Stimulated activated CD4-positive, alpha-beta T cell treated with anti-CD3 and anti-CD28 coated beads, TNF-alpha, amount 100 ng/mL, for 1 hour (primary cell): ENCODE data around the gene CMSS1.

Experiments
- DNase-seq, 3 donors: peaks; one replicate each; pipeline ENCODE4 v3.0.0-alpha.2; 2020; ENCODE audit warnings: low read depth in 3 of 3, low spot score in 1 of 3

Gene CMSS1

GRCh38 chr3:100124201-100124761 is 306.6 kb downstream of the CMSS1 start:
- no peak for DNase-seq

GRCh38 chr3:100125161-100125938 is 307.7 kb downstream of the CMSS1 start:
- DNase-seq: no peak

- no peak for DNase-seq
Observed at GRCh38 chr3:100127792-100128191, 310.1 kb downstream of the CMSS1 start.

- DNase-seq: no peak
Observed at GRCh38 chr3:100128565-100128964, 310.9 kb downstream of the CMSS1 start.

GRCh38 chr3:100129941-100130340 is 312.3 kb downstream of the CMSS1 start:
- no peak for DNase-seq

GRCh38 chr3:100131241-100131640 is 313.6 kb downstream of the CMSS1 start:
- no peak for DNase-seq

GRCh38 chr3:100136921-100137320 is 319.3 kb downstream of the CMSS1 start:
- DNase-seq: no peak

GRCh38 chr3:100140976-100141375 is 323.3 kb downstream of the CMSS1 start:
- no peak for DNase-seq

- no peak for DNase-seq
Observed at GRCh38 chr3:100141586-100141985, 323.9 kb downstream of the CMSS1 start.

GRCh38 chr3:100144255-100144866 is 326.7 kb downstream of the CMSS1 start:
- no peak for DNase-seq

- DNase-seq: no peak
Observed at GRCh38 chr3:100149130-100149529, 331.5 kb downstream of the CMSS1 start.

GRCh38 chr3:100149713-100150415 is 332.2 kb downstream of the CMSS1 start:
- no peak for DNase-seq

GRCh38 chr3:100150473-100150872 is 332.8 kb downstream of the CMSS1 start:
- no peak for DNase-seq

GRCh38 chr3:100151024-100151707 is 333.5 kb downstream of the CMSS1 start:
- DNase-seq: no peak

GRCh38 chr3:100154171-100154570 is 336.5 kb downstream of the CMSS1 start:
- DNase-seq: no peak

GRCh38 chr3:100155128-100155527 is 337.5 kb downstream of the CMSS1 start:
- DNase-seq: no peak

- no peak for DNase-seq
Observed at GRCh38 chr3:100155590-100155989, 337.9 kb downstream of the CMSS1 start.

GRCh38 chr3:100157685-100158084 is 340.0 kb downstream of the CMSS1 start:
- no peak for DNase-seq

- no peak for DNase-seq
Observed at GRCh38 chr3:100158918-100159330, 341.3 kb downstream of the CMSS1 start.

- DNase-seq: no peak
Observed at GRCh38 chr3:100159331-100160153, 341.9 kb downstream of the CMSS1 start.
